K562 (cell line): ENCODE data around the gene DCAF7. TPM values are rescaled to one million over a fixed set of nuclear protein-coding genes. Genes with fewer than 3 reads are reported as not detected.

ENCODE experiments used
- BMI1 ChIP-seq: fragments of 150-350 bp; IDR thresholded peaks from 2 replicates; pipeline ENCODE4 v1.6.1; 2014; ENCODE audit warnings: low read length
- CREB1 ChIP-seq, 2 experiments: sonication (generic) in 1 of 2; formaldehyde crosslinking in 1 of 2; IDR thresholded peaks; 2 replicates each; pipeline versions ENCODE4 v1.6.1 to v1.8.0; 2012 to 2022; ENCODE audit warnings: inconsistent platforms in 1 of 2, mild to moderate bottlenecking in 1 of 2, missing genetic modification reagents in 1 of 2, moderate library complexity in 1 of 2
- CREB3 ChIP-seq: fragments of 450-650 bp; conservative IDR thresholded peaks from 2 replicates; pipeline ENCODE4 v1.6.1; 2016; ENCODE audit warnings: missing genetic modification characterization, low read depth, mild to moderate bottlenecking, missing compliant biosample characterization, moderate library complexity
- EHMT2 ChIP-seq: fragments of 450-650 bp; IDR thresholded peaks from 2 replicates; pipeline ENCODE4 v1.6.1; 2018; ENCODE audit warnings: antibody characterized with exemption
- HCFC1 ChIP-seq: IDR thresholded peaks from 2 replicates; pipeline ENCODE4 v1.6.1; 2012; ENCODE audit warnings: low read depth, low read length, improper control_type of control experiment
- MAZ ChIP-seq, 2 experiments: fragments of 450-650 bp in 1 of 2; sonication (generic) in 1 of 2; formaldehyde crosslinking; IDR thresholded peaks in 1 of 2; conservative IDR thresholded peaks in 1 of 2; 2 replicates each; pipeline versions ENCODE4 v1.4.0 to v1.5.0; 2020; ENCODE audit warnings: mild to moderate bottlenecking in 1 of 2, missing genetic modification reagents in 1 of 2
- NEUROD1 ChIP-seq: fragments of 150-350 bp; IDR thresholded peaks from 2 replicates; pipeline ENCODE4 v1.6.1; 2014; ENCODE audit warnings: borderline replicate concordance, low read length, low read depth; ENCODE audit not compliant: partially characterized antibody
- RREB1 ChIP-seq: fragments of 250-450 bp; sonication (Bioruptor Pico); IDR thresholded peaks from 2 replicates; pipeline ENCODE4 v1.4.0; 2020
- SMARCA4 ChIP-seq: fragments of 450-650 bp; IDR thresholded peaks from 2 replicates; pipeline ENCODE4 v1.6.1; 2016
- TBP ChIP-seq: optimal IDR thresholded peaks from 2 replicates; pipeline ENCODE3; 2011; ENCODE audit warnings: low read depth, low read length, improper control_type of control experiment
- ZBTB26 ChIP-seq: fragments of 450-650 bp; formaldehyde crosslinking; IDR thresholded peaks from 2 replicates; pipeline ENCODE4 v1.4.0; 2022; ENCODE audit warnings: missing genetic modification characterization
- ZNF124 ChIP-seq: sonication (generic); formaldehyde crosslinking; IDR thresholded peaks from 2 replicates; pipeline ENCODE4 v1.8.1; 2022; ENCODE audit warnings: missing genetic modification reagents
- ZNF609 ChIP-seq: sonication (generic); formaldehyde crosslinking; IDR thresholded peaks from 2 replicates; pipeline ENCODE4 v1.8.1; 2023; ENCODE audit warnings: missing genetic modification reagents, mild to moderate bottlenecking, borderline replicate concordance
- polyA plus RNA-seq, 8 experiments: library from polyadenylated mRNA; depleted of rRNA in 4 of 8; stranded (reverse) in 5 of 8; unstranded in 3 of 8; fragments of >200 nt; fragmentation: Nextera tagmentation in 2 of 8; fragmentation: Illumina TruSeq in 1 of 8; extraction: Ambion mirVana in 2 of 8; extraction: Trizol in 1 of 8; gene quantifications; 2 replicates each; pipeline versions ENCODE4 v1.2.1 to v1.2.3, GENCODE V29; 2011 to 2014; ENCODE audit warnings: inconsistent platforms in 1 of 8, missing spikeins in 1 of 8
- total RNA-seq, 7 experiments: library from RNA; depleted of rRNA in 6 of 7; stranded (reverse); fragments of >200 nt in 6 of 7; fragmentation: Illumina TruSeq in 2 of 7; extraction: Trizol in 2 of 7; gene quantifications; 2 replicates each; pipeline versions ENCODE4 v1.2.1 to v1.2.3, GENCODE V29; 2011 to 2021; ENCODE audit warnings: low replicate concordance in 1 of 7

DCAF7 gene
- total and polyA plus RNA-seq, 9 of the 15 experiments (the other 6 are each of a cell fraction or from before 2014, with no cell fraction given) = 30.8 to 123 (median 40.2) TPM

GRCh38 chr17:63600569-63601438 lies 50.5 kb downstream of the DCAF7 start, which contains the start of gene TACO1 (continued):
- TF ChIP-seq ZNF609 (CRISPR knock-in tag) (no peak), TBP (peak; percentile 92), SMARCA4 (no peak), RREB1 (CRISPR knock-in tag) (peak; percentile 77; the same call in 1 of the 2 replicates), ZBTB26 (CRISPR knock-in tag) (no peak), CREB3 (tag) (0 out of 2 replicates have a peak, but pooled peaks have one; percentile 56), MAZ (CRISPR knock-in tag; conservative IDR thresholded peaks at IDR 0.05 in 1 of 2, IDR thresholded peaks at IDR 0.05 in 1 of 2) (peak; percentile 80 to 94), CREB1 (IDR thresholded peaks at IDR 0.05) (no peak), CREB1 (CRISPR knock-in tag; IDR thresholded peaks at IDR 0.05) (peak; percentile 56; the same call in 1 of the 2 replicates), NEUROD1 (peak; percentile 77), ZNF124 (CRISPR knock-in tag) (no peak), EHMT2 (peak; percentile 60; the same call in 1 of the 2 replicates), HCFC1 (peak; percentile 92), BMI1 (no peak)
